Lower lobe of right lung (tissue), 2 donors: ENCODE data around the gene VAPB. TPM values are rescaled to one million over a fixed set of nuclear protein-coding genes. Genes with fewer than 3 reads are reported as not detected.

Experiments used
- ATAC-seq, 2 donors: fragments of 200-7000 bp; cut with Tn5 transposase; one replicate each; pipeline ENCODE4 v1.9.1; 2020 to 2022; ENCODE audit warnings: mild to moderate bottlenecking in 2 of 2, moderate library complexity in 2 of 2
- DNase-seq: peaks from one replicate; pipeline ENCODE4 v3.0.0-alpha.2; 2020
- H3K27ac ChIP-seq: fragments of 200-600 bp; one replicate; pipeline ENCODE4 v1.8.0; 2022
- H3K27me3 ChIP-seq: fragments of 200-600 bp; one replicate; pipeline ENCODE4 v1.8.0; 2022; ENCODE audit warnings: low read depth
- H3K36me3 ChIP-seq: fragments of 200-600 bp; one replicate; pipeline ENCODE4 v1.8.0; 2022; ENCODE audit warnings: mild to moderate bottlenecking
- H3K4me1 ChIP-seq: fragments of 200-600 bp; one replicate; pipeline ENCODE4 v1.8.0; 2022
- H3K4me3 ChIP-seq: fragments of 200-600 bp; one replicate; pipeline ENCODE4 v1.8.0; 2022; ENCODE audit warnings: mild to moderate bottlenecking
- H3K9me3 ChIP-seq: fragments of 200-600 bp; one replicate; pipeline ENCODE4 v1.8.0; 2022
- intact Hi-C: fragments of 100-400 bp; cut with DNase I; formaldehyde crosslinking; loops from one replicate; pipeline ENCODE4 v1.11.0; 2022
- total RNA-seq: library from RNA; stranded (reverse); fragmentation: NEBNext Ultra II Directional; extraction: Animal tissue kit (Norgen Biotek cat#: 25700); gene quantifications from one replicate; pipeline ENCODE4 v1.2.1, GENCODE V29; 2021
- TF ChIP-seq, protein P1 (sequence below): fragments of 200-600 bp; IDR thresholded peaks from one replicate; pipeline ENCODE4 v1.8.0; 2022; ENCODE audit warnings: antibody characterized with exemption, mild to moderate bottlenecking
- donor health status: DM: no; HTN: yes; CAD: no; lungs with severe emphysema.

The VAPB gene
- total RNA-seq, 1 donor from 2014 or later: 44.5 TPM

DNA sequence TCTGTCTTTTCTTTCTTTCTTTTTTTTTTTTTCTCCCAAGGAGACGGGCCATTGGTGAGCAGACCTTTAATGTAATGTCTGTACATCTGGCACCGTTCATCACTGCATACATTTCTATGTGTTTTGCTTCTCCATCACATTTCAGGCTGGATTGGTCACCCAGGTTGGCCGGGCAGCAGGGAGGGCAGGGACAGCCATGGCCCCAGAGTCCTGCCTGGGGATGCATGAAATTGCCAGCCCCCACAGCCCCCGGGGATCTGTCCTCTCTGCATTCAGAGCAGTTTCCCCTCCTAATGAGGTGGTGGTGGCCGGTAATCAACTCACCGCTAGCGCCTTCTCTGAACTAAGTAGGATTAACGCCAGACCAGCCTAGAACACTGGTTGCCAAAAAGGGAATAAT, 75.8 kb downstream of the VAPB start:
- no peaks in the 10 kb centered on the region for H3K4me1 ChIP-seq
- H3K4me3 ChIP-seq: no peak overlapping the region
- ATAC-seq (no peak), DNase-seq (no peak)
- no peak overlapping the region for H3K27ac ChIP-seq
- H3K9me3 ChIP-seq: no peaks in the 10 kb centered on the region
- TF ChIP-seq, protein P1, sequence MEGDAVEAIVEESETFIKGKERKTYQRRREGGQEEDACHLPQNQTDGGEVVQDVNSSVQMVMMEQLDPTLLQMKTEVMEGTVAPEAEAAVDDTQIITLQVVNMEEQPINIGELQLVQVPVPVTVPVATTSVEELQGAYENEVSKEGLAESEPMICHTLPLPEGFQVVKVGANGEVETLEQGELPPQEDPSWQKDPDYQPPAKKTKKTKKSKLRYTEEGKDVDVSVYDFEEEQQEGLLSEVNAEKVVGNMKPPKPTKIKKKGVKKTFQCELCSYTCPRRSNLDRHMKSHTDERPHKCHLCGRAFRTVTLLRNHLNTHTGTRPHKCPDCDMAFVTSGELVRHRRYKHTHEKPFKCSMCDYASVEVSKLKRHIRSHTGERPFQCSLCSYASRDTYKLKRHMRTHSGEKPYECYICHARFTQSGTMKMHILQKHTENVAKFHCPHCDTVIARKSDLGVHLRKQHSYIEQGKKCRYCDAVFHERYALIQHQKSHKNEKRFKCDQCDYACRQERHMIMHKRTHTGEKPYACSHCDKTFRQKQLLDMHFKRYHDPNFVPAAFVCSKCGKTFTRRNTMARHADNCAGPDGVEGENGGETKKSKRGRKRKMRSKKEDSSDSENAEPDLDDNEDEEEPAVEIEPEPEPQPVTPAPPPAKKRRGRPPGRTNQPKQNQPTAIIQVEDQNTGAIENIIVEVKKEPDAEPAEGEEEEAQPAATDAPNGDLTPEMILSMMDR: no peak
- intact Hi-C loops: no loop called here
- no peaks in the 10 kb centered on the region for H3K36me3 ChIP-seq
- H3K27me3 ChIP-seq: peaks cover 4% of the 10 kb centered on the region

GRCh38 chr20:58466095-58466708, 77.2 kb downstream of the VAPB start:
- H3K9me3 ChIP-seq: no peaks in the 10 kb centered on the region
- intact Hi-C loops: no loop called here
- ATAC-seq (no peak), DNase-seq (no peak)
- no peaks in the 10 kb centered on the region for H3K4me1 ChIP-seq
- no peak overlapping the region for H3K4me3 ChIP-seq
- no peak overlapping the region for H3K27ac ChIP-seq
- H3K27me3 ChIP-seq: peaks cover 4% of the 10 kb centered on the region
- H3K36me3 ChIP-seq: no peaks in the 10 kb centered on the region
- TF ChIP-seq, protein P1: no peak

GRCh38 chr20:58466729-58467571, 77.9 kb downstream of the VAPB start:
- no peak for ATAC-seq
- DNase-seq: no peak
- Histone ChIP-seq H3K36me3 (no peaks in the 10 kb centered on the region), H3K4me1 (no peaks in the 10 kb centered on the region), H3K9me3 (no peaks in the 10 kb centered on the region), H3K4me3 (no peak overlapping the region), H3K27ac (no peak overlapping the region), H3K27me3 (peaks cover 4% of the 10 kb centered on the region)
- TF ChIP-seq, protein P1: no peak
- intact Hi-C loops: no loop called here

DNA sequence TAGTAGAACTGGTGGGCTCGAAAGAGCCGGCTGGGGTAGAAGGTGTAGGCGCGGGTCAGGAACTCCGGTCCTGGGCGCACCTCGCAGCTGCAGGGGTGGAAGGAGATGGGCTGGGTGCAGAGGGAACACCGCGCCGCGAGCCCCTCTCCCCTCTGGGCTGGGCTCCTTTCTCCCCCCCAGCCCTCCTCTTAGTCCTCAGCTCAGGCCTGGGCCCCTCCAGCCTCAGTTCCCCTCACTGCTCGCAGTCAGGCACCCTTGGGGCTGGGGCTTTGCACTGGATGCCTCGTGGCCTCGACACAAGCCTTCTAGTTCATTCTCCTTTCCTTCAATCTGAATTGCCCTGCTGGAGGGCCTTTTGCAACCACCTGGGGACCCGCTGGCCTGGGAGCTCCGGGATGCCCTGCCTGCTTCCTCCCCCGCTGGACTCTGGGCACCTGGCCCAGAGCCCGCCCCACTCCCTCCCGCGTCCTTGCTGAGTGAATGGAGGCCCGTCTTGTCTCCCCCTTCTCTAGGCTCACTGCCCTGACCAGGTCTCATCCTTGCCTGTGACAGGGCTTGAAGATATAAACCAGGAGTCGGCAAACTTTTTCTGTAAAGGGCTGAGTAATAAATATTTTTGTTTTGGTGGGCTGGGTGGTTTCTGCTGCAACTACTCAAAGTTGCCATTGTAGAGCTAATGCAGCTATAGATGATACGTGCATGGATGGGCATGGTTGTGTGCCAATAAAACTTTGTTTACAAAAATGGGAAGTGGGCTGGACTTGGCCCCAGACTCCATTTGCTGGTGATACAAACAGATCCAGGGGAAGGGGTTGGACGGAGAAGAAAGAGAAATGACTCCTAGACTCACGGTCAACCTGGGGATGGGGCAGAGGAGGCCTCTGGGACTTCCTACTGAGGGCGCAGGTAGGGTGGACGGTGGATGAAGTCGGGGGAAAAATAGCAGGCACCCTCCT, 78.8 kb downstream of the VAPB start:
- no peak overlapping the region for H3K4me3 ChIP-seq
- no peaks in the 10 kb centered on the region for H3K9me3 ChIP-seq
- no peaks in the 10 kb centered on the region for H3K4me1 ChIP-seq
- TF ChIP-seq, protein P1: no peak
- ATAC-seq (no peak), DNase-seq (no peak)
- H3K27ac ChIP-seq: no peak overlapping the region
- intact Hi-C loops: no loop called here
- H3K36me3 ChIP-seq: no peaks in the 10 kb centered on the region
- H3K27me3 ChIP-seq: peaks cover 4% of the 10 kb centered on the region

DNA sequence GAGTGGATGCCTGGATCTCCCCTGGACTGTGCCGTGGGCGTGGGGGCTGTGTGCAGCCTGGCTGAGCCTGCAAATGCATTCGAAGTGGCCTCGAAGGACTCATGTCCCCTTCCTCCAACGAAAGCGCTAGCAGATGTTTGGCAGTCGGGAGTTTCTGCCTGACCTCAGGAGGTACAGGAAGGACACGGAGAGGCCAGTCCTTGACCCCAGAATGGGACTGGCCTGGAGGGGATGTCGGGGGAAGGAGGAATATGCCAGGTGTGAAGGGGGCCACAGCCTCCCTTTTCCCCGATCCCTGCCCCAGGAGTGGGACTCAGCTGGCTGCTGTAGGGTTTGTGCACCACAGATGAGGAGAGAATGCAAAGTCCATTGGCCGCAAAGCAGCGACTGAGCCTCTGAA, 80.6 kb downstream of the VAPB start:
- TF ChIP-seq, protein P1: no peak
- DNase-seq: no peak
- intact Hi-C loops: no loop called here
- Histone ChIP-seq H3K27me3 (peaks cover 4% of the 10 kb centered on the region), H3K36me3 (no peaks in the 10 kb centered on the region), H3K9me3 (no peaks in the 10 kb centered on the region), H3K4me1 (no peaks in the 10 kb centered on the region), H3K27ac (no peak overlapping the region), H3K4me3 (no peak overlapping the region)
- ATAC-seq: no peak
